ENCODE measurements around the gene MAN1C1.

MAN1C1 gene

GRCh38 chr1:25821630-25822091 lies 205.1 kb downstream of the MAN1C1 start:
- DNase-seq: no peak

- no peak for DNase-seq
Observed at GRCh38 chr1:25825605-25826004, 209.0 kb downstream of the MAN1C1 start.

- DNase-seq: no peak
Observed at GRCh38 chr1:25826571-25826970, 210.0 kb downstream of the MAN1C1 start.

- no peak for DNase-seq
Observed at GRCh38 chr1:25828491-25828890, 211.9 kb downstream of the MAN1C1 start.

GRCh38 chr1:25829046-25829445 lies 212.5 kb downstream of the MAN1C1 start:
- no peak for DNase-seq

GRCh38 chr1:25831569-25832196 lies 215.1 kb downstream of the MAN1C1 start:
- DNase-seq: no peak

- DNase-seq: no peak
Observed at GRCh38 chr1:25832336-25833037, 215.9 kb downstream of the MAN1C1 start.

- DNase-seq: no peak
Observed at GRCh38 chr1:25833158-25833557, 216.6 kb downstream of the MAN1C1 start.

Data from CD4-positive, alpha-beta T cell treated with Interleukin-15 for 1 hour (primary cell).